ENCODE results near the gene TP53TG5.
A peak's percentile ranks its signal among the peaks of the same experiment; 100 is the strongest.

TP53TG5 gene

GRCh38 chr20:45378191-45378590, at the start of gene TP53TG5:
TP53TG5 (minus strand) TSS chr20:45378325; CDS start chr20:45378236, 89 bp downstream.
- no peak for FAIRE-seq
- no peak for DNase-seq (ENCODE audit: low spot score)

GRCh38 chr20:45427236-45428149, 49.4 kb upstream of the TP53TG5 start:
- FAIRE-seq, result no peak

GRCh38 chr20:45426320-45427016, 48.3 kb upstream of the TP53TG5 start:
- DNase-seq (ENCODE audit: low spot score) (no peak), FAIRE-seq (no peak)

More at GRCh38 chr20:45427236-45428149, 49.4 kb upstream of the TP53TG5 start:
- DNase-seq (ENCODE audit: low spot score), result no peak

- DNase-seq (ENCODE audit: low spot score), result no peak
- no peak for FAIRE-seq
Measured at GRCh38 chr20:45425561-45425960, 47.4 kb upstream of the TP53TG5 start.

GRCh38 chr20:45423700-45424099, 45.6 kb upstream of the TP53TG5 start:
- no peak for FAIRE-seq
- no peak for DNase-seq (ENCODE audit: low spot score)

GRCh38 chr20:45420125-45420524, 42.0 kb upstream of the TP53TG5 start:
- DNase-seq (ENCODE audit: low spot score), result no peak
- FAIRE-seq, result no peak

- peak; percentile 95 for FAIRE-seq
- peak; percentile 100 for DNase-seq (ENCODE audit: low spot score)
Measured at GRCh38 chr20:45419188-45420091, 41.3 kb upstream of the TP53TG5 start.

GRCh38 chr20:45416917-45417316, 38.8 kb upstream of the TP53TG5 start:
- DNase-seq (ENCODE audit: low spot score), result no peak
- FAIRE-seq, result no peak

GRCh38 chr20:45415822-45416637, 37.9 kb upstream of the TP53TG5 start, which contains the start of gene PIGT:
PIGT (plus strand) TSS chr20:45416141; CDS start chr20:45416157, 16 bp downstream.
- peak; percentile 79 for DNase-seq (ENCODE audit: low spot score)
- FAIRE-seq, result peak; percentile 30

GRCh38 chr20:45413479-45413878, 35.4 kb upstream of the TP53TG5 start:
- FAIRE-seq (no peak), DNase-seq (ENCODE audit: low spot score) (no peak)

GRCh38 chr20:45412653-45413052, 34.5 kb upstream of the TP53TG5 start:
- DNase-seq (ENCODE audit: low spot score) (no peak), FAIRE-seq (no peak)

- FAIRE-seq, result no peak
- no peak for DNase-seq (ENCODE audit: low spot score)
Measured at GRCh38 chr20:45410887-45411286, 32.8 kb upstream of the TP53TG5 start.

GRCh38 chr20:45409521-45410272, 31.6 kb upstream of the TP53TG5 start:
- FAIRE-seq, result no peak
- DNase-seq (ENCODE audit: low spot score), result no peak

- DNase-seq (ENCODE audit: low spot score), result no peak
- FAIRE-seq, result no peak
Measured at GRCh38 chr20:45408646-45409213, 30.6 kb upstream of the TP53TG5 start.

GRCh38 chr20:45407783-45408645, 29.9 kb upstream of the TP53TG5 start, which contains the start of gene DBNDD2:
DBNDD2 (plus strand) TSS chr20:45408289; CDS start chr20:45408468, 179 bp downstream.
- FAIRE-seq, result no peak

GRCh38 chr20:45407067-45407745, 29.1 kb upstream of the TP53TG5 start:
- FAIRE-seq, result no peak
- no peak for DNase-seq (ENCODE audit: low spot score)

More at GRCh38 chr20:45407783-45408645, 29.9 kb upstream of the TP53TG5 start, which contains the start of gene DBNDD2:
- no peak for DNase-seq (ENCODE audit: low spot score)

GRCh38 chr20:45406260-45407066, 28.3 kb upstream of the TP53TG5 start:
- DNase-seq (ENCODE audit: low spot score), result no peak
- no peak for FAIRE-seq

Measured in RCC 7860 (cell line).